HG02610 (cell line): ENCODE measurements around the gene MEGF10.
"Not testable (repeated sequence)": the region's sequence is repeated elsewhere in the genome, so short reads cannot be mapped to it uniquely, and the experiment has no call there.

Source experiments
- ATAC-seq: cut with Tn5 transposase; IDR thresholded peaks from one replicate; pipeline ENCODE4 v1.9.1; 2021; ENCODE audit warnings: mild to moderate bottlenecking, moderate library complexity; ENCODE audit not compliant: unreplicated experiment

Gene MEGF10

GRCh38 chr5:127290019-127290945, at the start of gene MEGF10:
TSS of gene MEGF10 (plus strand) at chr5:127290796. CDS start at chr5:127331309, 40,513 bp downstream.
- ATAC-seq, result peak; percentile 67

- ATAC-seq, result no peak
Measured at GRCh38 chr5:127243011-127243410, 47.6 kb upstream of the MEGF10 start.

- no peak for ATAC-seq
Measured at GRCh38 chr5:127254729-127255284, 35.8 kb upstream of the MEGF10 start.

GRCh38 chr5:127256886-127257597, 33.6 kb upstream of the MEGF10 start:
- no peak for ATAC-seq

- ATAC-seq, result no peak
Measured at GRCh38 chr5:127260686-127261085, 29.9 kb upstream of the MEGF10 start.

- not testable (repeated sequence) for ATAC-seq
Measured at GRCh38 chr5:127265473-127265872, 25.1 kb upstream of the MEGF10 start.

GRCh38 chr5:127268342-127268741, 22.3 kb upstream of the MEGF10 start:
- ATAC-seq, result not testable (repeated sequence)

GRCh38 chr5:127270713-127271112, 19.9 kb upstream of the MEGF10 start:
- not testable (repeated sequence) for ATAC-seq

- ATAC-seq, result no peak
Measured at GRCh38 chr5:127275641-127276193, 14.9 kb upstream of the MEGF10 start.

GRCh38 chr5:127280491-127281220, 9.9 kb upstream of the MEGF10 start:
- ATAC-seq, result no peak

GRCh38 chr5:127281609-127282008, 9.0 kb upstream of the MEGF10 start:
- no peak for ATAC-seq

GRCh38 chr5:127288676-127289075, 1.9 kb upstream of the MEGF10 start:
- ATAC-seq, result no peak

GRCh38 chr5:127290946-127291693, 524 bp downstream of the MEGF10 start:
- no peak for ATAC-seq

GRCh38 chr5:127292030-127292735, 1.6 kb downstream of the MEGF10 start:
- no peak for ATAC-seq

GRCh38 chr5:127293373-127293772, 2.8 kb downstream of the MEGF10 start:
- ATAC-seq, result no peak

GRCh38 chr5:127294829-127295228, 4.2 kb downstream of the MEGF10 start:
- no peak for ATAC-seq

GRCh38 chr5:127295454-127295853, 4.9 kb downstream of the MEGF10 start:
- ATAC-seq, result no peak

- ATAC-seq, result no peak
Measured at GRCh38 chr5:127296321-127296720, 5.7 kb downstream of the MEGF10 start.

GRCh38 chr5:127296894-127297293, 6.3 kb downstream of the MEGF10 start:
- ATAC-seq, result not testable (repeated sequence)
